Right atrium auricular region (tissue), 2 donors: ENCODE results near the gene C3orf38. TPM values are rescaled to one million over a fixed set of nuclear protein-coding genes. Genes with fewer than 3 reads are reported as not detected.
A peak's percentile ranks its signal among the peaks of the same experiment; 100 is the strongest.

Experiments used
- DNase-seq: peaks from one replicate; pipeline ENCODE4 v3.0.0-alpha.2; 2019; ENCODE audit warnings: low spot score
- H3K27ac ChIP-seq, 2 donors: fragments of 200-600 bp; sonication (generic); 1 replicate in 1 of 2; 2 replicates in 1 of 2; pipeline ENCODE4 v1.5.1; 2016 to 2019
- H3K27me3 ChIP-seq, 2 donors: fragments of 200-600 bp; sonication (generic); one replicate each; pipeline versions ENCODE4 v1.5.1 to v1.6.0; 2017 to 2019
- H3K36me3 ChIP-seq: fragments of 200-600 bp; sonication (generic); one replicate; pipeline ENCODE4 v1.5.1; 2016
- H3K4me1 ChIP-seq, 2 donors: fragments of 200-600 bp; sonication (generic); one replicate each; pipeline versions ENCODE4 v1.5.1 to v1.6.0; 2017 to 2019
- H3K4me3 ChIP-seq, 2 donors: fragments of 200-600 bp; sonication (generic); 1 replicate in 1 of 2; 2 replicates in 1 of 2; pipeline ENCODE4 v1.5.1; 2017 to 2019; ENCODE audit warnings: mild to moderate bottlenecking in 1 of 2, moderate library complexity in 1 of 2
- H3K9me3 ChIP-seq, 2 donors: fragments of 200-600 bp; sonication (generic); one replicate each; pipeline ENCODE4 v1.5.1; 2019
- total RNA-seq, 2 donors: library from RNA; depleted of rRNA; stranded (reverse); fragments of >200 nt; gene quantifications; one replicate each; pipeline ENCODE4 v1.1.0, GENCODE V29; 2016
- TF ChIP-seq, protein P1 (sequence below), 2 donors: fragments of 200-600 bp; sonication (generic); IDR thresholded peaks; one replicate each; pipeline ENCODE4 v1.5.1; 2019; ENCODE audit warnings: antibody characterized with exemption in 2 of 2

The C3orf38 gene
- total RNA-seq, result 10 to 100 TPM; 12.0 to 12.5 TPM

DNA sequence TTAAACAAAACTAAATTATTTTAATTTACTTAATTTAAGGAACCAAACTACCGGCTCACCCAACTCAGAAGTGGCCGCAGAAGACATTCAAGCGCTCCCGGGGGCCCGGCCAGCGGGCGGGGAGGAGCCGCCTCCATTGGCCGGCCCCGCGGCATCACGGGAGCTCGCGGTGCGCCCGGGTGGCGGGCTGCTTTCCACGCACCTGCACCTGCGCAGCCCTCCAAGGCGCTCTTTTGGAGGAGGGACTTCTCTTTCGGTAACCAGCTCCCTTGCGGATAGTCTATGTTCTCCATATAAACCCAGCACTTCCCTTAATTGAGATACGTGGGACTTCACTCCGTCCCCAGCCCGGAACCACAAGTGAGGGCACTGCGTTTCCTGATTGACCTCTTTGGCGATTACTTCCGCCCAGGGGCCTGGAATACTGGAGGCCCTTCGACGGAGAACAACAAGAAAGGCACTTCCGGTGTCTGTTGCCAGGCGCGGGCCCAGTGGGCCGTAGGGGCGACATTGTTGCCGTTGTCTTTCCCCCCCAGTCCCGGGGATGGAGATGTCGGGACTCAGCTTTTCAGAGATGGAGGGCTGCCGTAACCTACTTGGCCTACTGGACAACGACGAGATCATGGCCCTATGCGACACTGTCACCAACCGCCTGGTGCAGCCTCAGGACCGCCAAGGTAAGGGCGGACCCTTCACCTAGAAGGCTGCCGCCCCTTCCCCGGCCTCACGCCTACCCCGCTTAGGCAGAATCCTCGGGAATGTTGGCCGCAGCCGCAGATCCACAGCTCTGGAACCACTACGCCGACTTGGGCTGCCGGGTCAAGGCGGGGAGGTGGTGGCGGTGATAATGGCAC is at the start of gene C3orf38:
Gene C3orf38, plus strand, starts transcription at position 451 of the 854 bp plus-strand sequence. Its CDS starts 94 bp downstream, at position 545.
- TF ChIP-seq, protein P1, sequence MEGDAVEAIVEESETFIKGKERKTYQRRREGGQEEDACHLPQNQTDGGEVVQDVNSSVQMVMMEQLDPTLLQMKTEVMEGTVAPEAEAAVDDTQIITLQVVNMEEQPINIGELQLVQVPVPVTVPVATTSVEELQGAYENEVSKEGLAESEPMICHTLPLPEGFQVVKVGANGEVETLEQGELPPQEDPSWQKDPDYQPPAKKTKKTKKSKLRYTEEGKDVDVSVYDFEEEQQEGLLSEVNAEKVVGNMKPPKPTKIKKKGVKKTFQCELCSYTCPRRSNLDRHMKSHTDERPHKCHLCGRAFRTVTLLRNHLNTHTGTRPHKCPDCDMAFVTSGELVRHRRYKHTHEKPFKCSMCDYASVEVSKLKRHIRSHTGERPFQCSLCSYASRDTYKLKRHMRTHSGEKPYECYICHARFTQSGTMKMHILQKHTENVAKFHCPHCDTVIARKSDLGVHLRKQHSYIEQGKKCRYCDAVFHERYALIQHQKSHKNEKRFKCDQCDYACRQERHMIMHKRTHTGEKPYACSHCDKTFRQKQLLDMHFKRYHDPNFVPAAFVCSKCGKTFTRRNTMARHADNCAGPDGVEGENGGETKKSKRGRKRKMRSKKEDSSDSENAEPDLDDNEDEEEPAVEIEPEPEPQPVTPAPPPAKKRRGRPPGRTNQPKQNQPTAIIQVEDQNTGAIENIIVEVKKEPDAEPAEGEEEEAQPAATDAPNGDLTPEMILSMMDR (IDR thresholded peaks at IDR 0.05), result no peak
- peaks cover 11% of the 10 kb centered on the region for H3K36me3 ChIP-seq
- no peaks in the 10 kb centered on the region for H3K9me3 ChIP-seq
- H3K4me3 ChIP-seq, result peak within 1 kb of the TSS; percentile 75 to 89
- H3K27me3 ChIP-seq, result no peaks in the 10 kb centered on the region
- peaks cover 0 to 31% of the 10 kb centered on the region in 2 donors for H3K4me1 ChIP-seq
- H3K27ac ChIP-seq, result peak within 1 kb of the TSS; percentile 95
- DNase-seq, result peak; percentile 90

DNA sequence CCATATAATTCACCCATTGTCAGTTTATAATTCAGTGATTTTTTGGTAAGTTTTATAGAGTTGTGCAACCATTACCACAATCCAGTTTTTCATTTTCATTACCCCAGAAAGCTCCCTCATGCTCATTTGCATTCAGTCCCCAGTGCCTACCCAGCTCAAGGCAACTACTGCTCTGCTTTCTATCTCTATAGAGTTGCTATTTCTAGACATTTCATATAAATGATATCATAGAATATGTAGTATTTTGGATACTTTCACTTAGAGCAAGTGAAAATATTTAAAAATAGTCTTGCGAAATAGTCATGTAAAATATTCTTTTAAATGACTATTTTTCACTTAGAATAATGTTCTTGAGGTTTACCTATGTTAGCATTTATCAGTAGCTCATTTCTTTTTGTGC is 48.6 kb upstream of the C3orf38 start:
- TF ChIP-seq, protein P1 (IDR thresholded peaks at IDR 0.05), result no peak
- Histone ChIP-seq H3K27ac (no peak overlapping the region), H3K9me3 (no peaks in the 10 kb centered on the region), H3K4me3 (no peak overlapping the region), H3K36me3 (no peaks in the 10 kb centered on the region), H3K4me1 (no peaks in the 10 kb centered on the region), H3K27me3 (no peaks in the 10 kb centered on the region)
- no peak for DNase-seq

DNA sequence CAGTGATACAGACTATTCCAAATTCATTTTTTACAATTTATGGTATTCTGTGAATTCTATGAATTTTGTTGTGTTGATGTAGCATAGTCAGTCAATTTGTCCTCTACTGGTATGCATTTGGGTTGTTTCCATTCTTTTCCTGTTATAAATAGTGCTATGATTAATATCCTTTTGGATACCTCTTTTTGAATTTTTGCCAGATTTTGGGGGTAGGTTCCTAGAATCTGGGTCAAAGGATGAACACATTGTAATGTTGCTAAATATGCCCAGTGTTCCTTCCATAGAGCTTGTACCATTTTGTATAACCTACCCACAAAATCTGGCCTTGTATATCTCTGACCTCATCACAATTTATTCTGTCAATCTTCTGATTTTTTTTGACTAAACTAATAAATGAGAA is 44.4 kb upstream of the C3orf38 start:
- Histone ChIP-seq H3K27me3 (no peaks in the 10 kb centered on the region), H3K27ac (no peak overlapping the region), H3K4me1 (no peaks in the 10 kb centered on the region), H3K4me3 (no peak overlapping the region), H3K36me3 (no peaks in the 10 kb centered on the region), H3K9me3 (no peaks in the 10 kb centered on the region)
- TF ChIP-seq, protein P1 (IDR thresholded peaks at IDR 0.05), result no peak
- DNase-seq, result no peak

DNA sequence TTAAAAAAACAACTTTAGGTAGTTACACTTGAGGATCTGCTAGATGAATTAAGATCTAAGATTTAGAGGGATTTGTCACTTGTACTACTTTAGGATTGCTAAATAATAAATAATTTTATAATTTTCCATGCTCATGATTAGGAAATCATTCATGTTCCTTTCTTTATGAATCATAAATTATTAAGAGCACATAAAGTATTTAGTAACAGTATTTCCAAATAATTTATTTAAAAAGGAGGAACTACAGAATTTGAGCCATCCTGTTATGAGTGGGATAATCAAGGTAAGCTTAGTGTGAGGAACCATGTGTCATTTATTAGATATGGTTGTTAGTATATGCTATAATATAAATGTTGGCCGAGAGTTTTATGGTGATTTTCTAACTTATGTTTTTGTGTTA is 37.5 kb upstream of the C3orf38 start:
- Histone ChIP-seq H3K27me3 (no peaks in the 10 kb centered on the region), H3K4me3 (no peak overlapping the region), H3K4me1 (no peaks in the 10 kb centered on the region), H3K9me3 (no peaks in the 10 kb centered on the region), H3K36me3 (no peaks in the 10 kb centered on the region), H3K27ac (no peak overlapping the region)
- DNase-seq, result no peak
- TF ChIP-seq, protein P1 (IDR thresholded peaks at IDR 0.05), result no peak

DNA sequence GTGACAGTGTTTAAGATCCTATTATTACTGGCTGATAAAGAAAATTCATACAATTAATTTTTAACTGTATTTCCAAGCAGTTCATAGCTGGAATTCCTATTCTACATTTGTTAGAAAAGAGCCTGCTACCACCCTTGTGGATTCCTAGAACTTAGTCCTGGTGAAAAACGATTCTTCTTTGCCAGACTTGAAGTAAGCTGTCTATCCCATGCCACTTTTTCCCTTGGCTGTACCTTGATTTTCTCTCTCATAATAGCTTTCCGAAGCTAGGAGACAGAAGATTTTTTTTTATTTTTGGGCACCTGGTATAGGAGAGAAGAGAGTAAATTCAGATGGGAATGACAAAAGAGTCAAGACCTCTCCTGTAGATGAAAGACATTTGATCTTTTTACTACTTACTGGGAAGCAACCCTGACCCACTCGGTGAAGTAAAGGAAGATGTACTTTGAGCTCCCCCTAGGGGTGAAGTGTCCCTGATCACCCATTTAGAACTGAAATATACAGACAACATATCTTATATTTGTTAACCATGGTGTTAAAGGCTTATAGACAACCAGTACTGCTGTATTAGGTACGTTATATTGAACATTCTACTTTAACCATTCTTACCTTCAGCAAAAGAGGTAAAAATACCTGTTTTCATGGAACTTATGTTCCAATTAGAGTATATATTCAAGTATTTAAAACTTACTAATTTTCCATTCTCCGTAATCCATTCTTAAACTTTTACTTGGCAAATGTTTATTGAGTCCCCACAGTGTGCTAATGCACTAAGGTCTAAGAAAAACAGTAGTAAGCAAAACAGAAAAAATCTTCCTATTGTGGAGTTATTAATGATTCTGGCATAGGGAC is 36.2 kb upstream of the C3orf38 start:
- H3K9me3 ChIP-seq, result no peaks in the 10 kb centered on the region
- no peaks in the 10 kb centered on the region for H3K27me3 ChIP-seq
- H3K4me1 ChIP-seq, result no peaks in the 10 kb centered on the region
- no peak overlapping the region for H3K27ac ChIP-seq
- no peaks in the 10 kb centered on the region for H3K36me3 ChIP-seq
- DNase-seq, result peak; percentile 62
- no peak overlapping the region for H3K4me3 ChIP-seq
- TF ChIP-seq, protein P1 (IDR thresholded peaks at IDR 0.05), result peak; percentile 52 to 79
